Measurements from ENCODE around the gene DNMT3A. TPM values are rescaled to one million over a fixed set of nuclear protein-coding genes. Genes with fewer than 3 reads are reported as not detected.

DNMT3A gene
- total RNA-seq, 1 donor from 2014 or later: 58.1 TPM

GRCh38 chr2:25375371-25375988, 33.8 kb upstream of the DNMT3A start:
- Histone ChIP-seq H3K27me3 (ENCODE audit: insufficient read depth, low read length) (no peaks in the 10 kb centered on the region), H3K4me1 (ENCODE audit: insufficient read depth, low read length) (peaks cover 24% of the 10 kb centered on the region), H3K4me3 (ENCODE audit: insufficient read depth, low read depth, low read length) (no peak overlapping the region), H3K9ac (ENCODE audit: low read length) (no peak overlapping the region), H3K36me3 (ENCODE audit: insufficient read depth, low read length) (no peaks in the 10 kb centered on the region), H3K9me3 (ENCODE audit: insufficient read depth, low read depth, low read length) (no peaks in the 10 kb centered on the region), H3K4me2 (ENCODE audit: low read length) (no peak overlapping the region), H3K27ac (ENCODE audit: low read depth, low read length) (no peak overlapping the region), H2AFZ (ENCODE audit: low read depth, low read length) (no peak overlapping the region), H3K79me2 (ENCODE audit: insufficient read depth, low read length) (no peaks in the 10 kb centered on the region), H4K20me1 (ENCODE audit: insufficient read depth, low read length) (no peaks in the 10 kb centered on the region)
- no peak for TF ChIP-seq CTCF (IDR thresholded peaks at IDR 0.05; ENCODE audit: insufficient read depth, low read depth, low read length)
- no peak for TF ChIP-seq EZH2 (IDR thresholded peaks at IDR 0.05; ENCODE audit: insufficient read depth, low read length)
- H3K4me3 Mint-ChIP-seq (ENCODE audit: unreplicated experiment): no peak overlapping the region
- no peaks in the 10 kb centered on the region for H3K9me3 Mint-ChIP-seq (ENCODE audit: unreplicated experiment)
- no peak for DNase-seq (ENCODE audit: low read depth)
- H3K36me3 Mint-ChIP-seq (ENCODE audit: low read depth, unreplicated experiment): no peaks in the 10 kb centered on the region
- no peak overlapping the region for H3K27ac Mint-ChIP-seq (ENCODE audit: unreplicated experiment)
- H3K27me3 Mint-ChIP-seq (ENCODE audit: low read depth, unreplicated experiment): peaks cover 32% of the 10 kb centered on the region
- no peak for FAIRE-seq
- H3K4me1 Mint-ChIP-seq (ENCODE audit: low read depth, unreplicated experiment): peaks cover 11% of the 10 kb centered on the region

- no peaks in the 10 kb centered on the region for H3K27me3 ChIP-seq (ENCODE audit: insufficient read depth, low read length)
- H3K4me3 Mint-ChIP-seq (ENCODE audit: unreplicated experiment): no peak overlapping the region
- H3K27ac Mint-ChIP-seq (ENCODE audit: unreplicated experiment): no peak overlapping the region
- H3K9me3 ChIP-seq (ENCODE audit: insufficient read depth, low read depth, low read length): no peaks in the 10 kb centered on the region
- no peak overlapping the region for H3K9ac ChIP-seq (ENCODE audit: low read length)
- H3K4me1 ChIP-seq (ENCODE audit: insufficient read depth, low read length): peaks cover 24% of the 10 kb centered on the region
- H3K79me2 ChIP-seq (ENCODE audit: insufficient read depth, low read length): no peaks in the 10 kb centered on the region
- H3K27me3 Mint-ChIP-seq (ENCODE audit: low read depth, unreplicated experiment): peaks cover 37% of the 10 kb centered on the region
- H2AFZ ChIP-seq (ENCODE audit: low read depth, low read length): no peak overlapping the region
- H3K27ac ChIP-seq (ENCODE audit: low read depth, low read length): no peak overlapping the region
- H3K4me1 Mint-ChIP-seq (ENCODE audit: low read depth, unreplicated experiment): peaks cover 11% of the 10 kb centered on the region
- no peak for TF ChIP-seq EZH2 (IDR thresholded peaks at IDR 0.05; ENCODE audit: insufficient read depth, low read length)
- TF ChIP-seq CTCF (IDR thresholded peaks at IDR 0.05; ENCODE audit: insufficient read depth, low read depth, low read length): no peak
- DNase-seq (ENCODE audit: low read depth) (no peak), FAIRE-seq (no peak)
- no peaks in the 10 kb centered on the region for H3K36me3 ChIP-seq (ENCODE audit: insufficient read depth, low read length)
- H3K4me3 ChIP-seq (ENCODE audit: insufficient read depth, low read depth, low read length): no peak overlapping the region
- no peak overlapping the region for H3K4me2 ChIP-seq (ENCODE audit: low read length)
- H4K20me1 ChIP-seq (ENCODE audit: insufficient read depth, low read length): no peaks in the 10 kb centered on the region
- H3K9me3 Mint-ChIP-seq (ENCODE audit: unreplicated experiment): no peaks in the 10 kb centered on the region
- no peaks in the 10 kb centered on the region for H3K36me3 Mint-ChIP-seq (ENCODE audit: low read depth, unreplicated experiment)
These were observed 33.1 kb upstream of the DNMT3A start for GRCh38 chr2:25374827-25375226.

GRCh38 chr2:25374411-25374810, 32.7 kb upstream of the DNMT3A start:
- Mint-ChIP-seq H3K27me3 (ENCODE audit: low read depth, unreplicated experiment) (peaks cover 41% of the 10 kb centered on the region), H3K36me3 (ENCODE audit: low read depth, unreplicated experiment) (no peaks in the 10 kb centered on the region), H3K4me1 (ENCODE audit: low read depth, unreplicated experiment) (peaks cover 11% of the 10 kb centered on the region), H3K9me3 (ENCODE audit: unreplicated experiment) (no peaks in the 10 kb centered on the region), H3K4me3 (ENCODE audit: unreplicated experiment) (no peak overlapping the region), H3K27ac (ENCODE audit: unreplicated experiment) (no peak overlapping the region)
- Histone ChIP-seq H3K9me3 (ENCODE audit: insufficient read depth, low read depth, low read length) (no peaks in the 10 kb centered on the region), H3K27me3 (ENCODE audit: insufficient read depth, low read length) (no peaks in the 10 kb centered on the region), H3K4me2 (ENCODE audit: low read length) (no peak overlapping the region), H3K4me3 (ENCODE audit: insufficient read depth, low read depth, low read length) (no peak overlapping the region), H2AFZ (ENCODE audit: low read depth, low read length) (no peak overlapping the region), H4K20me1 (ENCODE audit: insufficient read depth, low read length) (no peaks in the 10 kb centered on the region), H3K36me3 (ENCODE audit: insufficient read depth, low read length) (no peaks in the 10 kb centered on the region), H3K79me2 (ENCODE audit: insufficient read depth, low read length) (no peaks in the 10 kb centered on the region), H3K9ac (ENCODE audit: low read length) (no peak overlapping the region), H3K27ac (ENCODE audit: low read depth, low read length) (no peak overlapping the region), H3K4me1 (ENCODE audit: insufficient read depth, low read length) (peaks cover 24% of the 10 kb centered on the region)
- DNase-seq (ENCODE audit: low read depth) (no peak), FAIRE-seq (no peak)
- TF ChIP-seq EZH2 (IDR thresholded peaks at IDR 0.05; ENCODE audit: insufficient read depth, low read length) (no peak), CTCF (IDR thresholded peaks at IDR 0.05; ENCODE audit: insufficient read depth, low read depth, low read length) (no peak)
